Activated CD4-positive, alpha-beta T cell treated with anti-CD3 and anti-CD28 coated beads, Interleukin-2, amount 50 U/mL, for 1 hour (primary cell): ENCODE measurements around the gene COL5A2.

Experiments used
- DNase-seq: peaks from one replicate; pipeline ENCODE4 v3.0.0-alpha.2; 2020

The COL5A2 gene

GRCh38 chr2:188984680-188985079 is 194.9 kb downstream of the COL5A2 start:
- DNase-seq: no peak

GRCh38 chr2:188984065-188984491 is 195.5 kb downstream of the COL5A2 start:
- no peak for DNase-seq

DNA sequence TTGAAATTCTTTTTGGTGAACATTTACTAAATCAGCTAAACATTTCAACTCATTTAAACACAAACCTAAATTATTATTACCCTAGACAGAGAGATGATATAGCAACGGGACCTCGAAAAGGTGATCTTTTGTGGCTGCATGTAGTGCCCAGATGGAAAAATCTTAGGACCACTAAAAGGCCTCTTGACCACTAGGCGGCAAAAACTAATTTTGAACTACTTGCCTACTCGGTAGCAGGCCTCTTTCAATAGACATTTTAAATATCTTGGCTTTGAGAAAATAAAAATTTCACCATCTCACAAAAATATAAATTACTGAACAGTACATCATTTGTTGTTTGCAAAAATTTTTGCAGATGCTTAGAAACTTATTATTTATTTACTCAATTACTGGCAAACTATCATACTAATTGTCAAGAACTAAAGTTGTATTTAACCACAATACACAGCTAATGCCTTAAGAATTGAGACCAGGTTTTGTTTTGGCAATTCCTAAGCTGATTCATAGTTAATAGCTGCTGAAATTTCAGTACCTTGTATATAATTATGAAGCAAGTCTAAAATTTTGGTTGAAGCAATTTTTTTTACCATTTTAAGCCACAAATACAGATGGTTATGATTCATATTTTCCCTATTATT is 196.0 kb downstream of the COL5A2 start:
- no peak for DNase-seq
